GM19438 (cell line): ENCODE measurements around the gene COMMD4.
"Not testable (repeated sequence)": the region's sequence is repeated elsewhere in the genome, so short reads cannot be mapped to it uniquely, and the experiment has no call there.

ENCODE experiments used
- ATAC-seq: cut with Tn5 transposase; IDR thresholded peaks from one replicate; pipeline ENCODE4 v1.9.1; 2021; ENCODE audit warnings: low read depth; ENCODE audit not compliant: unreplicated experiment

Gene COMMD4

GRCh38 chr15:75369897-75370581 lies 34.2 kb downstream of the COMMD4 start:
- ATAC-seq = no peak

- ATAC-seq = no peak
Observed at GRCh38 chr15:75371486-75371885, 35.6 kb downstream of the COMMD4 start.

GRCh38 chr15:75371901-75372688 lies 36.2 kb downstream of the COMMD4 start:
- ATAC-seq = no peak

GRCh38 chr15:75380773-75381172 lies 44.9 kb downstream of the COMMD4 start:
- no peak for ATAC-seq

GRCh38 chr15:75383986-75384385 lies 48.1 kb downstream of the COMMD4 start:
- not testable (repeated sequence) for ATAC-seq
